Measurements from ENCODE around the gene VPS37B. TPM values are rescaled to one million over a fixed set of nuclear protein-coding genes. Genes with fewer than 3 reads are reported as not detected.

VPS37B gene
- total RNA-seq, 1 experiment from 2014 or later: 18.1 TPM

DNA sequence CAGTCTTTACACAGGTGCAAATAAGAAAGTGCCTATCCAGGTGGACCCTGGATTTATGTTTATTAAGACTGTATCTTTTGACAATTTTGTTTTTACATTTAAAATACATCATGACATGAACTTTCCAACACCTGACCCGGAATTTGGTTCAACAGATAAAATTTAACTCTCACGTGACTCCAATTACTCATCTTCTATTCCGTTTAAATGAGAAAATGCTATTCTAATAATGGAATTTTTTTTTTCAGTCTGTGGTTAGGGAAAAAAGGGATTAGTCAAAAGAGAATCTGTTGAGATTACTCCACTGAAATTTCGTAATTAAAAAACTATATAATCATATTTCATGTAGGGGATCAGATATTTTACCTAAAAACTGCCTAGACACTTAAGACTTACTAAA is 11.1 kb downstream of the VPS37B start (continued):
- TF ChIP-seq, protein P1, sequence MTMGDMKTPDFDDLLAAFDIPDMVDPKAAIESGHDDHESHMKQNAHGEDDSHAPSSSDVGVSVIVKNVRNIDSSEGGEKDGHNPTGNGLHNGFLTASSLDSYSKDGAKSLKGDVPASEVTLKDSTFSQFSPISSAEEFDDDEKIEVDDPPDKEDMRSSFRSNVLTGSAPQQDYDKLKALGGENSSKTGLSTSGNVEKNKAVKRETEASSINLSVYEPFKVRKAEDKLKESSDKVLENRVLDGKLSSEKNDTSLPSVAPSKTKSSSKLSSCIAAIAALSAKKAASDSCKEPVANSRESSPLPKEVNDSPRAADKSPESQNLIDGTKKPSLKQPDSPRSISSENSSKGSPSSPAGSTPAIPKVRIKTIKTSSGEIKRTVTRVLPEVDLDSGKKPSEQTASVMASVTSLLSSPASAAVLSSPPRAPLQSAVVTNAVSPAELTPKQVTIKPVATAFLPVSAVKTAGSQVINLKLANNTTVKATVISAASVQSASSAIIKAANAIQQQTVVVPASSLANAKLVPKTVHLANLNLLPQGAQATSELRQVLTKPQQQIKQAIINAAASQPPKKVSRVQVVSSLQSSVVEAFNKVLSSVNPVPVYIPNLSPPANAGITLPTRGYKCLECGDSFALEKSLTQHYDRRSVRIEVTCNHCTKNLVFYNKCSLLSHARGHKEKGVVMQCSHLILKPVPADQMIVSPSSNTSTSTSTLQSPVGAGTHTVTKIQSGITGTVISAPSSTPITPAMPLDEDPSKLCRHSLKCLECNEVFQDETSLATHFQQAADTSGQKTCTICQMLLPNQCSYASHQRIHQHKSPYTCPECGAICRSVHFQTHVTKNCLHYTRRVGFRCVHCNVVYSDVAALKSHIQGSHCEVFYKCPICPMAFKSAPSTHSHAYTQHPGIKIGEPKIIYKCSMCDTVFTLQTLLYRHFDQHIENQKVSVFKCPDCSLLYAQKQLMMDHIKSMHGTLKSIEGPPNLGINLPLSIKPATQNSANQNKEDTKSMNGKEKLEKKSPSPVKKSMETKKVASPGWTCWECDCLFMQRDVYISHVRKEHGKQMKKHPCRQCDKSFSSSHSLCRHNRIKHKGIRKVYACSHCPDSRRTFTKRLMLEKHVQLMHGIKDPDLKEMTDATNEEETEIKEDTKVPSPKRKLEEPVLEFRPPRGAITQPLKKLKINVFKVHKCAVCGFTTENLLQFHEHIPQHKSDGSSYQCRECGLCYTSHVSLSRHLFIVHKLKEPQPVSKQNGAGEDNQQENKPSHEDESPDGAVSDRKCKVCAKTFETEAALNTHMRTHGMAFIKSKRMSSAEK (CRISPR knock-in tag; IDR thresholded peaks at IDR 0.05; ENCODE audit: borderline replicate concordance): no peak
- TF ChIP-seq HMGA2 (CRISPR knock-in tag; IDR thresholded peaks at IDR 0.05) (no peak), JUN (CRISPR knock-in tag; IDR thresholded peaks at IDR 0.05) (no peak), SP1 (CRISPR knock-in tag; conservative IDR thresholded peaks at IDR 0.05) (no peak), NR3C1 (CRISPR knock-in tag; conservative IDR thresholded peaks at IDR 0.05; ENCODE audit: low read depth) (no peak), NFE2L1 (CRISPR knock-in tag; IDR thresholded peaks at IDR 0.05) (no peak)

DNA sequence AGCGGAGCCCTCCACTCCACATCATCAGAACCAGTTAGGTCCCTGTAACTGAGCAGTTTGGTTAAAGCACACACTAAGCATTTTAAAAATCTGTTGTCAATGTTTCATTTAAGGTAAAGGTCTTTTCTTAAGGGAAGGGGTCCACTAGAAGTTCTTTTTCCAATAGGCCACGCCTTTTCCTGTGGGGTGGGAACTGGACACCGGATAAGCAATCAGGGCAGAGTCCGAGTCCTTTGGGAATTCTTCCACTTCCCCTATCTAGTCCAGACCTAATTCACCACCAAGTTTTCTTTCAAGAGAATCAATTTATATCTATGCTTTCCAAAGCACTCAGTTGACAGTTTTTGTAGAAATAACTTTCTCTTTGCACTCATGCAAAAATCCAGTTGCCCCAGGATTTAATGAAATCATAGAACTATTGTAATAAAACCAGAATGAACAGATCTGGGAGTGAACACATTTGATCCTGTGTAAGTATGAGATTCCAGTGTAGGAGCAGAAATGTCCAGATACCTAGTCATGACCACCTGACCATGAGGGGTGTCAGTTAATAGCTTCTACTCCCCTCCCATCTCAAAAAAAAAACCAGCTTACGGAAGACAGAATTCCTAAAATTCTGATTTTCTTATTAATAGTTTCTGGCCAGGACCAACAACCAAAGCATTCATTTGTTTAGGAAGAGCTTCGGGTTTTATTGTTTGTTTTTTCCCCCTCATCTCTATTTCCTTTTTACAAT is 11.7 kb downstream of the VPS37B start:
- peaks cover 95% of the 10 kb centered on the region for H3K27me3 Mint-ChIP-seq (ENCODE audit: low read depth)
- no peak overlapping the region for H3K4me3 Mint-ChIP-seq
- no peak overlapping the region for H3K27ac Mint-ChIP-seq
- TF ChIP-seq TEAD4 (CRISPR knock-in tag; IDR thresholded peaks at IDR 0.05) (no peak), NR2C2 (CRISPR knock-in tag; IDR thresholded peaks at IDR 0.05) (no peak), ESRRA (CRISPR knock-in tag; IDR thresholded peaks at IDR 0.05; ENCODE audit: borderline replicate concordance) (no peak), NFYB (CRISPR knock-in tag; conservative IDR thresholded peaks at IDR 0.05; ENCODE audit: low read depth) (no peak), RELA (CRISPR knock-in tag; IDR thresholded peaks at IDR 0.05; ENCODE audit: borderline replicate concordance) (no peak), RORB (CRISPR knock-in tag; IDR thresholded peaks at IDR 0.05) (no peak), ZNF317 (CRISPR knock-in tag; IDR thresholded peaks at IDR 0.05; ENCODE audit: borderline replicate concordance, low read depth) (no peak)
- TF ChIP-seq, protein P2, sequence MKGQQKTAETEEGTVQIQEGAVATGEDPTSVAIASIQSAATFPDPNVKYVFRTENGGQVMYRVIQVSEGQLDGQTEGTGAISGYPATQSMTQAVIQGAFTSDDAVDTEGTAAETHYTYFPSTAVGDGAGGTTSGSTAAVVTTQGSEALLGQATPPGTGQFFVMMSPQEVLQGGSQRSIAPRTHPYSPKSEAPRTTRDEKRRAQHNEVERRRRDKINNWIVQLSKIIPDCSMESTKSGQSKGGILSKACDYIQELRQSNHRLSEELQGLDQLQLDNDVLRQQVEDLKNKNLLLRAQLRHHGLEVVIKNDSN (CRISPR knock-in tag; IDR thresholded peaks at IDR 0.05): no peak
- TF ChIP-seq, protein P3, sequence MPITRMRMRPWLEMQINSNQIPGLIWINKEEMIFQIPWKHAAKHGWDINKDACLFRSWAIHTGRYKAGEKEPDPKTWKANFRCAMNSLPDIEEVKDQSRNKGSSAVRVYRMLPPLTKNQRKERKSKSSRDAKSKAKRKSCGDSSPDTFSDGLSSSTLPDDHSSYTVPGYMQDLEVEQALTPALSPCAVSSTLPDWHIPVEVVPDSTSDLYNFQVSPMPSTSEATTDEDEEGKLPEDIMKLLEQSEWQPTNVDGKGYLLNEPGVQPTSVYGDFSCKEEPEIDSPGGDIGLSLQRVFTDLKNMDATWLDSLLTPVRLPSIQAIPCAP (CRISPR knock-in tag; IDR thresholded peaks at IDR 0.05): no peak
- TF ChIP-seq, protein P4, sequence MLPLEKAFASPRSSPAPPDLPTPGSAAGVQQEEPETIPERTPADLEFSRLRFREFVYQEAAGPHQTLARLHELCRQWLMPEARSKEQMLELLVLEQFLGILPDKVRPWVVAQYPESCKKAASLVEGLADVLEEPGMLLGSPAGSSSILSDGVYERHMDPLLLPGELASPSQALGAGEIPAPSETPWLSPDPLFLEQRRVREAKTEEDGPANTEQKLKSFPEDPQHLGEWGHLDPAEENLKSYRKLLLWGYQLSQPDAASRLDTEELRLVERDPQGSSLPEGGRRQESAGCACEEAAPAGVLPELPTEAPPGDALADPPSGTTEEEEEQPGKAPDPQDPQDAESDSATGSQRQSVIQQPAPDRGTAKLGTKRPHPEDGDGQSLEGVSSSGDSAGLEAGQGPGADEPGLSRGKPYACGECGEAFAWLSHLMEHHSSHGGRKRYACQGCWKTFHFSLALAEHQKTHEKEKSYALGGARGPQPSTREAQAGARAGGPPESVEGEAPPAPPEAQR (CRISPR knock-in tag; IDR thresholded peaks at IDR 0.05): no peak
- TF ChIP-seq, protein P5, sequence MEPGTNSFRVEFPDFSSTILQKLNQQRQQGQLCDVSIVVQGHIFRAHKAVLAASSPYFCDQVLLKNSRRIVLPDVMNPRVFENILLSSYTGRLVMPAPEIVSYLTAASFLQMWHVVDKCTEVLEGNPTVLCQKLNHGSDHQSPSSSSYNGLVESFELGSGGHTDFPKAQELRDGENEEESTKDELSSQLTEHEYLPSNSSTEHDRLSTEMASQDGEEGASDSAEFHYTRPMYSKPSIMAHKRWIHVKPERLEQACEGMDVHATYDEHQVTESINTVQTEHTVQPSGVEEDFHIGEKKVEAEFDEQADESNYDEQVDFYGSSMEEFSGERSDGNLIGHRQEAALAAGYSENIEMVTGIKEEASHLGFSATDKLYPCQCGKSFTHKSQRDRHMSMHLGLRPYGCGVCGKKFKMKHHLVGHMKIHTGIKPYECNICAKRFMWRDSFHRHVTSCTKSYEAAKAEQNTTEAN (CRISPR knock-in tag; IDR thresholded peaks at IDR 0.05): no peak
- TF ChIP-seq, protein P6, sequence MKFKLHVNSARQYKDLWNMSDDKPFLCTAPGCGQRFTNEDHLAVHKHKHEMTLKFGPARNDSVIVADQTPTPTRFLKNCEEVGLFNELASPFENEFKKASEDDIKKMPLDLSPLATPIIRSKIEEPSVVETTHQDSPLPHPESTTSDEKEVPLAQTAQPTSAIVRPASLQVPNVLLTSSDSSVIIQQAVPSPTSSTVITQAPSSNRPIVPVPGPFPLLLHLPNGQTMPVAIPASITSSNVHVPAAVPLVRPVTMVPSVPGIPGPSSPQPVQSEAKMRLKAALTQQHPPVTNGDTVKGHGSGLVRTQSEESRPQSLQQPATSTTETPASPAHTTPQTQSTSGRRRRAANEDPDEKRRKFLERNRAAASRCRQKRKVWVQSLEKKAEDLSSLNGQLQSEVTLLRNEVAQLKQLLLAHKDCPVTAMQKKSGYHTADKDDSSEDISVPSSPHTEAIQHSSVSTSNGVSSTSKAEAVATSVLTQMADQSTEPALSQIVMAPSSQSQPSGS (CRISPR knock-in tag; IDR thresholded peaks at IDR 0.05; ENCODE audit: borderline replicate concordance, low read depth): no peak
- TF ChIP-seq, protein P7, sequence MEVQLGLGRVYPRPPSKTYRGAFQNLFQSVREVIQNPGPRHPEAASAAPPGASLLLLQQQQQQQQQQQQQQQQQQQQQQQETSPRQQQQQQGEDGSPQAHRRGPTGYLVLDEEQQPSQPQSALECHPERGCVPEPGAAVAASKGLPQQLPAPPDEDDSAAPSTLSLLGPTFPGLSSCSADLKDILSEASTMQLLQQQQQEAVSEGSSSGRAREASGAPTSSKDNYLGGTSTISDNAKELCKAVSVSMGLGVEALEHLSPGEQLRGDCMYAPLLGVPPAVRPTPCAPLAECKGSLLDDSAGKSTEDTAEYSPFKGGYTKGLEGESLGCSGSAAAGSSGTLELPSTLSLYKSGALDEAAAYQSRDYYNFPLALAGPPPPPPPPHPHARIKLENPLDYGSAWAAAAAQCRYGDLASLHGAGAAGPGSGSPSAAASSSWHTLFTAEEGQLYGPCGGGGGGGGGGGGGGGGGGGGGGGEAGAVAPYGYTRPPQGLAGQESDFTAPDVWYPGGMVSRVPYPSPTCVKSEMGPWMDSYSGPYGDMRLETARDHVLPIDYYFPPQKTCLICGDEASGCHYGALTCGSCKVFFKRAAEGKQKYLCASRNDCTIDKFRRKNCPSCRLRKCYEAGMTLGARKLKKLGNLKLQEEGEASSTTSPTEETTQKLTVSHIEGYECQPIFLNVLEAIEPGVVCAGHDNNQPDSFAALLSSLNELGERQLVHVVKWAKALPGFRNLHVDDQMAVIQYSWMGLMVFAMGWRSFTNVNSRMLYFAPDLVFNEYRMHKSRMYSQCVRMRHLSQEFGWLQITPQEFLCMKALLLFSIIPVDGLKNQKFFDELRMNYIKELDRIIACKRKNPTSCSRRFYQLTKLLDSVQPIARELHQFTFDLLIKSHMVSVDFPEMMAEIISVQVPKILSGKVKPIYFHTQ (CRISPR knock-in tag; IDR thresholded peaks at IDR 0.05): no peak
- peaks cover 38% of the 10 kb centered on the region for H3K4me1 Mint-ChIP-seq
- H3K9me3 Mint-ChIP-seq: no peaks in the 10 kb centered on the region
- ATAC-seq (no peak), DNase-seq (ENCODE audit: low spot score) (no peak)
- CTCF ChIA-PET: interaction anchor here (1.2 kb wide), 1 partner anchor 17 kb away, joined by 3 read pairs; no protein-coding TSS in a partner anchor
- no peaks in the 10 kb centered on the region for H3K36me3 Mint-ChIP-seq
- POLR2A ChIA-PET: no interaction called here
